Hepatocyte (in vitro differentiated cells): ENCODE measurements around the gene MTERF4. TPM values are rescaled to one million over a fixed set of nuclear protein-coding genes. Genes with fewer than 3 reads are reported as not detected.

ENCODE experiments used
- DNase-seq: peaks from one replicate; pipeline ENCODE4 v3.0.0-alpha.2; 2016; ENCODE audit warnings: low spot score
- H2AFZ ChIP-seq: fragments of 200-600 bp; sonication (generic); 2 replicates; pipeline ENCODE4 v1.6.0; 2016; ENCODE audit warnings: antibody characterized with exemption, mild to moderate bottlenecking
- H3K27ac ChIP-seq: fragments of 200-600 bp; sonication (generic); 2 replicates; pipeline ENCODE4 v1.5.1; 2016; ENCODE audit warnings: mild to moderate bottlenecking
- H3K27me3 ChIP-seq: fragments of 200-600 bp; sonication (generic); 2 replicates; pipeline ENCODE4 v1.6.1; 2016
- H3K36me3 ChIP-seq: fragments of 200-600 bp; sonication (generic); replicated peaks from 2 replicates; pipeline ENCODE4 v1.5.1; 2016; ENCODE audit warnings: low read depth; ENCODE audit not compliant: insufficient read depth
- H3K4me1 ChIP-seq: fragments of 200-600 bp; sonication (generic); 2 replicates; pipeline ENCODE4 v1.5.1; 2016; ENCODE audit warnings: mild to moderate bottlenecking, moderate library complexity; ENCODE audit not compliant: insufficient read depth
- H3K4me2 ChIP-seq: fragments of 200-600 bp; sonication (generic); 2 replicates; pipeline ENCODE4 v1.6.0; 2016
- H3K4me3 ChIP-seq: fragments of 200-600 bp; sonication (generic); 2 replicates; pipeline ENCODE4 v1.5.1; 2016; ENCODE audit warnings: mild to moderate bottlenecking
- H3K79me2 ChIP-seq: fragments of 200-600 bp; sonication (generic); 2 replicates; pipeline ENCODE4 v1.6.0; 2017; ENCODE audit warnings: mild to moderate bottlenecking
- H3K9me2 ChIP-seq: fragments of 200-600 bp; sonication (generic); replicated peaks from 2 replicates; pipeline ENCODE4 v1.6.0; 2017; ENCODE audit warnings: mild to moderate bottlenecking; ENCODE audit not compliant: insufficient read depth
- H3K9me3 ChIP-seq: fragments of 200-600 bp; sonication (generic); 2 replicates; pipeline ENCODE4 v1.5.1; 2016; ENCODE audit warnings: low read depth, mild to moderate bottlenecking
- H4K20me1 ChIP-seq: fragments of 200-600 bp; sonication (generic); 2 replicates; pipeline ENCODE4 v1.6.0; 2016; ENCODE audit warnings: mild to moderate bottlenecking; ENCODE audit not compliant: insufficient read depth, poor library complexity, severe bottlenecking
- CTCF ChIP-seq: fragments of 200-600 bp; sonication (generic); IDR thresholded peaks from 2 replicates; pipeline ENCODE4 v1.5.1; 2016; ENCODE audit warnings: antibody characterized with exemption, mild to moderate bottlenecking; ENCODE audit not compliant: poor library complexity
- EZH2 ChIP-seq: fragments of 200-600 bp; sonication (generic); IDR thresholded peaks from 2 replicates; pipeline ENCODE4 v1.6.1; 2016; ENCODE audit warnings: antibody characterized with exemption, mild to moderate bottlenecking, borderline replicate concordance
- EZH2phosphoT487 ChIP-seq: fragments of 200-600 bp; sonication (generic); IDR thresholded peaks from one replicate; pipeline ENCODE4 v1.6.1; 2018; ENCODE audit warnings: antibody characterized with exemption, mild to moderate bottlenecking, low read depth, moderate library complexity; ENCODE audit not compliant: unreplicated experiment, severe bottlenecking
- WGBS: methylation state at CpG from one replicate; pipeline ENCODE4 v1.1.6; 2016; ENCODE audit warnings: low lambda C conversion rate; ENCODE audit errors: missing lambda C conversion rate; 5-methylcytosine and 5-hydroxymethylcytosine counted together
- polyA plus RNA-seq: library from polyadenylated mRNA; unstranded; fragments of >200 nt; fragmentation: Nextera tagmentation; extraction: Ambion mirVana; gene quantifications from 2 replicates; pipeline ENCODE4 v1.2.1, GENCODE V29; 2016
- small RNA-seq: library from RNA; depleted of rRNA; stranded (forward); fragments of <200 nt; gene quantifications from one replicate; pipeline ENCODE3, GENCODE V24; 2014
- total RNA-seq: library from RNA; depleted of rRNA; stranded (reverse); fragments of >200 nt; gene quantifications from 2 replicates; pipeline ENCODE4 v1.2.3, GENCODE V29; 2014

MTERF4 gene
- total and polyA plus RNA-seq, 2 experiments from 2014 or later, result 20.3 to 39.4 TPM

- Histone ChIP-seq H3K9me3 (no peaks in the 10 kb centered on the region), H2AFZ (no peak overlapping the region), H3K4me1 (no peaks in the 10 kb centered on the region), H3K9me2 (no peaks in the 10 kb centered on the region), H3K4me2 (no peak overlapping the region), H3K79me2 (no peaks in the 10 kb centered on the region), H4K20me1 (no peaks in the 10 kb centered on the region), H3K4me3 (no peak overlapping the region), H3K27me3 (peaks cover 9% of the 10 kb centered on the region), H3K36me3 (no peaks in the 10 kb centered on the region), H3K27ac (no peak overlapping the region)
- TF ChIP-seq EZH2phosphoT487 (no peak), CTCF (no peak)
- WGBS, result 93% methylated on average over 29 of the region's 30 CpGs
- no peak for DNase-seq
Measured at GRCh38 chr2:241048149-241048948, 53.7 kb downstream of the MTERF4 start.

- Histone ChIP-seq H3K4me1 (no peaks in the 10 kb centered on the region), H3K36me3 (no peaks in the 10 kb centered on the region), H3K9me3 (no peaks in the 10 kb centered on the region), H3K27ac (no peak overlapping the region), H3K9me2 (no peaks in the 10 kb centered on the region), H3K4me2 (no peak overlapping the region), H4K20me1 (no peaks in the 10 kb centered on the region), H3K27me3 (peaks cover 13% of the 10 kb centered on the region), H2AFZ (no peak overlapping the region), H3K4me3 (no peak overlapping the region), H3K79me2 (no peaks in the 10 kb centered on the region)
- TF ChIP-seq CTCF (no peak), EZH2phosphoT487 (no peak), EZH2 (no peak)
- WGBS, result 77% methylated on average over 6 of the region's 6 CpGs
- no peak for DNase-seq
Measured at GRCh38 chr2:241047253-241048010, 54.7 kb downstream of the MTERF4 start.

Small RNAs within 50 kb of the gene (small RNA-seq; reads per million reads assigned to genes)
- gene AC005237.2, result not detected

Other genes starting within 250 kb of the MTERF4 start
- 69.6 and 90.8 TPM in 2 replicates for gene AGXT, start 233.5 kb downstream of the MTERF4 start, total RNA-seq
- 157 and 169 TPM in 2 replicates for gene AGXT, start 233.5 kb downstream of the MTERF4 start, polyA plus RNA-seq
- 13.5 and 34.5 TPM in 2 replicates for gene MAB21L4, start 206.1 kb downstream of the MTERF4 start, total RNA-seq
- 11.5 and 13.1 TPM in 2 replicates for gene MAB21L4, start 206.1 kb downstream of the MTERF4 start, polyA plus RNA-seq
- 0.10 and 0.20 TPM in 2 replicates for gene CROCC2, start 196.0 kb downstream of the MTERF4 start, total RNA-seq
- 0.04 and 0.13 TPM in 2 replicates for gene CROCC2, start 196.0 kb downstream of the MTERF4 start, polyA plus RNA-seq
- gene SNED1, start 103.7 kb downstream of the MTERF4 start, total RNA-seq, result 3.5 and 6.5 TPM in 2 replicates
- 3.7 and 4.6 TPM in 2 replicates for gene SNED1, start 103.7 kb downstream of the MTERF4 start, polyA plus RNA-seq
- gene PASK, start 47.2 kb upstream of the MTERF4 start, total RNA-seq, result 3.0 and 8.8 TPM in 2 replicates
- 2.5 and 2.6 TPM in 2 replicates for gene PASK, start 47.2 kb upstream of the MTERF4 start, polyA plus RNA-seq
- gene PPP1R7, start 48.2 kb upstream of the MTERF4 start, total RNA-seq, result 46.7 and 55.5 TPM in 2 replicates
- 84.9 and 86.9 TPM in 2 replicates for gene PPP1R7, start 48.2 kb upstream of the MTERF4 start, polyA plus RNA-seq
- gene ANO7, start 86.4 kb upstream of the MTERF4 start, total RNA-seq, result 0.72 and 1.00 TPM in 2 replicates
- 1.4 and 3.0 TPM in 2 replicates for gene ANO7, start 86.4 kb upstream of the MTERF4 start, polyA plus RNA-seq
- gene HDLBP, start 213.4 kb upstream of the MTERF4 start, total RNA-seq, result 393 and 437 TPM in 2 replicates
- gene HDLBP, start 213.4 kb upstream of the MTERF4 start, polyA plus RNA-seq, result 389 and 394 TPM in 2 replicates
- 373 and 388 TPM in 2 replicates for gene SEPTIN2, start 213.6 kb upstream of the MTERF4 start, total RNA-seq
- gene SEPTIN2, start 213.6 kb upstream of the MTERF4 start, polyA plus RNA-seq, result 314 and 315 TPM in 2 replicates